ENCODE results near the gene MINDY2.
"Not testable (repeated sequence)": the region's sequence is repeated elsewhere in the genome, so short reads cannot be mapped to it uniquely, and the experiment has no call there.

The MINDY2 gene

DNA sequence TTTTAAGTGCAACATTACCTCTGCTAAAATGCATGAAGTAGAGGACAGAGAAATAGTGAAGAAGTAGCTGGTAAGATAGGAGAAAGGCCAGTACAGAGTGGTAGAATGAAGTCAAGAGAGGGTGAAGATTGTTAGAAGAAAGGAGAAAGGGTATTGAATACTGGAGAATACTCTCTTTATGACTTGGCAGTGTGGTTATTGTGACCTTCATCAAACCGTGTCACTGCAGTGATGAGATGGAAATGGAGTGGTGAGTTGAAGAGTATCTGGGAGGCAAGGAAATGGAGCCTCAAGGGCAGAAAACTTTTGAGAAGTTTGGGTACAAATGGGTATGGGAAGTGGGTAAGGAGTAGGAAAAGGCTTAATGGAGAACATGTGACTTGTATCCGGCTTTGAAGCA, 24.7 kb downstream of the MINDY2 start:
- H3K27me3 ChIP-seq (ENCODE audit: low read length), result no peaks in the 10 kb centered on the region
- H3K27ac ChIP-seq (ENCODE audit: low read depth, low read length), result no peak overlapping the region
- H4K20me1 ChIP-seq (ENCODE audit: low read depth, low read length), result no peaks in the 10 kb centered on the region
- no peaks in the 10 kb centered on the region for H3K9me2 ChIP-seq (replicated peaks; ENCODE audit: insufficient read depth, low read length)
- no peaks in the 10 kb centered on the region for H3K79me2 ChIP-seq (ENCODE audit: insufficient read depth, low read length)
- no peaks in the 10 kb centered on the region for H3K9me3 ChIP-seq (ENCODE audit: insufficient read depth, low read length)
- TF ChIP-seq CTCF (IDR thresholded peaks at IDR 0.05; ENCODE audit: insufficient read depth, low read length, poor library complexity, severe bottlenecking) (no peak), EZH2phosphoT487 (conservative IDR thresholded peaks at IDR 0.05; ENCODE audit: low read length) (no peak)
- H3K4me3 ChIP-seq (ENCODE audit: insufficient read depth, low read length, poor library complexity, severe bottlenecking), result no peak overlapping the region
- no peaks in the 10 kb centered on the region for H3F3A ChIP-seq (ENCODE audit: insufficient read depth)
- H2AFZ ChIP-seq (ENCODE audit: low read depth, low read length, severe bottlenecking), result no peak overlapping the region
- H3K9ac ChIP-seq (ENCODE audit: low read length), result no peak overlapping the region
- H3K4me2 ChIP-seq (ENCODE audit: low read depth, low read length, poor library complexity, severe bottlenecking), result no peak overlapping the region
- H3K36me3 ChIP-seq (ENCODE audit: low read length), result no peaks in the 10 kb centered on the region

DNA sequence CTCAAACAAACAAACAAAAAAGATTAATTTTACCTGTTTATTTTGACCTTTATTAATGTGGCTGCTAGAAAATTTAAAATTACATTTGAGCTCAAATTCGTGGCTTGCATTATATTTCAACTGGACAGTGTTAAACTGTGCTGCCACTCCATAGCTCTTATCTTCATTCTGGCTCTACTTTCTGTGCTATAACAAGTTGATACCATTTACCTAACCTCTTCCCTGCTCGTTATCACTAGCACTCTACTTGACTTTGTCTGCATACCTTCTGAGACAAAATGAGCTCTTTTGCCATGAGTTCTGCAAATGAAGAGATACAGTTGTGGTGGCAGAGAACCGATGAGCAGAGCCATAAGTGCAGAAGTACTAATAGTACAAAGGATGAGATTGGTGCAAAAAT, 26.4 kb downstream of the MINDY2 start:
- no peak for TF ChIP-seq EZH2phosphoT487 (conservative IDR thresholded peaks at IDR 0.05; ENCODE audit: low read length)
- TF ChIP-seq CTCF (IDR thresholded peaks at IDR 0.05; ENCODE audit: insufficient read depth, low read length, poor library complexity, severe bottlenecking), result no peak
- H3K79me2 ChIP-seq (ENCODE audit: insufficient read depth, low read length), result no peaks in the 10 kb centered on the region
- H3K4me3 ChIP-seq (ENCODE audit: insufficient read depth, low read length, poor library complexity, severe bottlenecking), result no peak overlapping the region
- H3K36me3 ChIP-seq (ENCODE audit: low read length), result no peaks in the 10 kb centered on the region
- no peaks in the 10 kb centered on the region for H3K27me3 ChIP-seq (ENCODE audit: low read length)
- H3K4me2 ChIP-seq (ENCODE audit: low read depth, low read length, poor library complexity, severe bottlenecking), result no peak overlapping the region
- no peaks in the 10 kb centered on the region for H3K9me2 ChIP-seq (replicated peaks; ENCODE audit: insufficient read depth, low read length)
- no peak overlapping the region for H2AFZ ChIP-seq (ENCODE audit: low read depth, low read length, severe bottlenecking)
- no peaks in the 10 kb centered on the region for H3F3A ChIP-seq (ENCODE audit: insufficient read depth)
- no peak overlapping the region for H3K9ac ChIP-seq (ENCODE audit: low read length)
- H4K20me1 ChIP-seq (ENCODE audit: low read depth, low read length), result no peaks in the 10 kb centered on the region
- no peak overlapping the region for H3K27ac ChIP-seq (ENCODE audit: low read depth, low read length)
- H3K9me3 ChIP-seq (ENCODE audit: insufficient read depth, low read length), result no peaks in the 10 kb centered on the region

- Histone ChIP-seq H3K4me2 (ENCODE audit: low read depth, low read length, poor library complexity, severe bottlenecking) (no peak overlapping the region), H3K36me3 (ENCODE audit: low read length) (no peaks in the 10 kb centered on the region), H3K27ac (ENCODE audit: low read depth, low read length) (no peak overlapping the region), H3K79me2 (ENCODE audit: insufficient read depth, low read length) (no peaks in the 10 kb centered on the region), H3K9me3 (ENCODE audit: insufficient read depth, low read length) (no peaks in the 10 kb centered on the region), H3K4me3 (ENCODE audit: insufficient read depth, low read length, poor library complexity, severe bottlenecking) (no peak overlapping the region), H2AFZ (ENCODE audit: low read depth, low read length, severe bottlenecking) (no peak overlapping the region), H3F3A (ENCODE audit: insufficient read depth) (no peaks in the 10 kb centered on the region), H4K20me1 (ENCODE audit: low read depth, low read length) (no peaks in the 10 kb centered on the region), H3K27me3 (ENCODE audit: low read length) (no peaks in the 10 kb centered on the region), H3K9ac (ENCODE audit: low read length) (no peak overlapping the region), H3K9me2 (replicated peaks; ENCODE audit: insufficient read depth, low read length) (no peaks in the 10 kb centered on the region)
- TF ChIP-seq EZH2phosphoT487 (conservative IDR thresholded peaks at IDR 0.05; ENCODE audit: low read length) (no peak), CTCF (IDR thresholded peaks at IDR 0.05; ENCODE audit: insufficient read depth, low read length, poor library complexity, severe bottlenecking) (no peak)
Observed at GRCh38 chr15:58805095-58805494, 34.0 kb downstream of the MINDY2 start.

DNA sequence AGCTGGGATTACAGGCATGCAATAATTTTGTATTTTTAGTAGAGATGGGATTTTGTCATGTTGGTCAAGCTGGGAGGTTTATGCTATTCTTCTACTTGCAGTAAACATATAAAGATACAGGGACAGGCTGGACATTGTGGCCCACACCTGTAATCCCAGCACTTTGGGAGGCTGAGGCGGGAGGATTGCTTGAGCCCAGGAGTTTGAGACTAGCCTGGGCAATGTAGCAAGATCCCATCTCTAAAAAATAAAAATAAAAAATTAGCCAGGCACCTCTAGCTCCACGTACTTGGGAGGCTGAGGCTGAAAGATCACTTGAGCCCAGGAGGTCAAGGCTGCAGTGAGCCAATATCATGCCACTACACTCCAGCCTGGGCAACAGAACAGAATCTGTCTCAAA, 52.2 kb downstream of the MINDY2 start:
- not testable (repeated sequence) for H3K9me3 ChIP-seq (ENCODE audit: insufficient read depth, low read length); H2AFZ ChIP-seq (ENCODE audit: low read depth, low read length, severe bottlenecking); H3F3A ChIP-seq (ENCODE audit: insufficient read depth); H3K36me3 ChIP-seq (ENCODE audit: low read length); H3K27me3 ChIP-seq (ENCODE audit: low read length); H3K4me3 ChIP-seq (ENCODE audit: insufficient read depth, low read length, poor library complexity, severe bottlenecking); H4K20me1 ChIP-seq (ENCODE audit: low read depth, low read length); H3K4me2 ChIP-seq (ENCODE audit: low read depth, low read length, poor library complexity, severe bottlenecking); H3K79me2 ChIP-seq (ENCODE audit: insufficient read depth, low read length); H3K9me2 ChIP-seq (replicated peaks; ENCODE audit: insufficient read depth, low read length); H3K27ac ChIP-seq (ENCODE audit: low read depth, low read length); H3K9ac ChIP-seq (ENCODE audit: low read length)
